Limb (tissue), 2 donors: ENCODE data around the gene ELOF1.

Experiments used
- DNase-seq, 2 donors: peaks; one replicate each; pipeline ENCODE4 v3.0.0-alpha.2; 2016; ENCODE audit errors: extremely low spot score in 2 of 2

The ELOF1 gene

DNA sequence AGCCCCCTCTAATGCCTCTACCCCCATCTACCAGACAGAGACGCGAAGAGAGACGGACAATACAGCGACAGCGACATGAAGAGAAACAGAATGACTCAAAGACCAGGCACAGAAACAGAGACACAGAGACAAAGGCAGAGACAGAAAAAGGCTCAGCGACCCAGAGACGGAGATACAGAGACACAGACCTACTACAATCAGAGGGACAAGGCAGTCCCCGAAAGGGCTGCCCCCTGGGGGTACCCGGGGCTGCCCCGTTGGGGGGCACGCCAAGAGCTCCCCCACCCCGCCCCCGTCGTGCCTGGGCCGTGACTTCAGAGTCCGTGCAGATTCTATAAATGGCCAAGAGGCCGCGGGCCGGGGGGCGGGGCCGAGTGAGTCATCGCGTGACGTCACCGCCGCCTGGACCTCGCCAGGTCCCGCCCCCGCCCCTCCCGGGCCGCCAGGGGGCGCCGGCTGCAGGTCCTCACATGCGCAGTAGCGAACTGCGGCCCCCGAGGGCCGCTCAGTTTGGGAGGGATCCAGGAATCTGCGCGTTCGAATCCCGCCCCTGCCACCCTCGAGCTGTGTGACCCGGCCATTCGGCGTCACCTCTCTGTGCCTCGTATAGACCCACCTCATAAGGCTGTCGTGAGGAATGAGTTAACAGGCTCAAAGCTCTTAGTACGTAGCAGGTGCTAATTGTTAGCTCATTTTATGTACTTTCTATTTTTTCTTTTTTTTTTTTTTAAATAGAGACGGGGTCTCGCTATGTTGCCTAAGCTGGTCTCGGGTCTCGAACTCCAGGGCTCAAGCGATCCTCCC, 23.0 kb downstream of the ELOF1 start:
- DNase-seq = peak; percentile 65 to 92

DNA sequence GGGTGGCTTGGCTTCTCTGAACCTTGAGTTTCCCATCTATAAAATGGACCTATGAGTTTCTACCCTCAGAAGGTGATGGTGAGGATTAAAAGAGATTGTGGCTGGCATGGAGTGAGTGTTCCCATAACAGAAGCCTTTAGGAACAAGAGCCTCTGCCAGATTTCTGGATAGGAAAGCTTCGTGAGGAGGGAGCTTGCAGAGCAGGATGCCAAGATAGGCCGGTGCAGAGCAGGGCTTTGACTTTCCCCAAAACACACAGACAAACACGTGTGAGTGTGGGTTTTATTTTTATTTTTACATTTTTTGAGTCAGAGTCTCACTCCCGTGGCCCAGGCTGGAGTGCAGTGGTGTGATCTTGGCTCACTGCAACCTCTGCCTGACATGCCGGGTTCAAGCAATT, 24.1 kb downstream of the ELOF1 start:
- DNase-seq = no peak

DNA sequence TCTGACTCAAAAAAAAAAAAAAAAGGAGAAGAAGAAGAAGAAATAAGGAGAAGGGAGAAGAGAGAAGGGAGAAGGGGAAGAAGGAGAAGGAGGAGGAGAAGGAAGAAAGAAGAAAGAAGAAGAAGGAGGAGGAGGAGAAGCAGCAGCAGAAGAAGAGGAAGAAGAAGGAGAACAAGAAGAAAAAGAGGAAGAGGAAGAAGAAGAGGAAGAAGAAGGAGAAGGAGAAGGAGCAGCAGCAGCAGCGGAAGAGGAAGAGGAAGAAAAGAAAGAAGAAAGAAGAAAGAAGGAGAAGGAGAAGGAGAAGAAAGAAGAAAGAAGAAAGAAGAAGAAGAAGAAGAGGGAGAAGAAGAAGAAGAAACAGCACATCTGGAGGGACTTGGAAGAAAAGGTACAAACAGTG, 24.5 kb downstream of the ELOF1 start:
- no peak for DNase-seq

DNA sequence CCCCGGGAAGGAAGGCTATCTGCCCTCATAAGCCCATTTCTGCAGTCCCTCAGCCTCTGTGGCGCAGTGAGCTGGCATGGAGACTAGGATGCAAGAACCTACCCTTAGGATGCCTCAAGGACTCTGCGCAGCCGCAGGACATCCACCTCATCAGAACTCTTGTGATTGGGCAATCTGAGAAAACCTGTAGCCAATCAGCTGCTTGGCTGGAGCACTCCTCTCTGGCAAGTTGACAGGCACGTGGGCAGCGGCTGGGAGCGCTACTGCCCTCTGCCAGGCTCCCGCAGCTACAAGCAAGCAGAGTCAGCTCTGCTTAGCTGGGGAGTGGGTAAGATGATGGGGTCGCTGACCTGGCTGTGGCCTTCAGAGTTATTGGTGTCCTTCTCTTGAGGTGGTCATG, 28.6 kb downstream of the ELOF1 start:
- peak; percentile 62 to 63 for DNase-seq

DNA sequence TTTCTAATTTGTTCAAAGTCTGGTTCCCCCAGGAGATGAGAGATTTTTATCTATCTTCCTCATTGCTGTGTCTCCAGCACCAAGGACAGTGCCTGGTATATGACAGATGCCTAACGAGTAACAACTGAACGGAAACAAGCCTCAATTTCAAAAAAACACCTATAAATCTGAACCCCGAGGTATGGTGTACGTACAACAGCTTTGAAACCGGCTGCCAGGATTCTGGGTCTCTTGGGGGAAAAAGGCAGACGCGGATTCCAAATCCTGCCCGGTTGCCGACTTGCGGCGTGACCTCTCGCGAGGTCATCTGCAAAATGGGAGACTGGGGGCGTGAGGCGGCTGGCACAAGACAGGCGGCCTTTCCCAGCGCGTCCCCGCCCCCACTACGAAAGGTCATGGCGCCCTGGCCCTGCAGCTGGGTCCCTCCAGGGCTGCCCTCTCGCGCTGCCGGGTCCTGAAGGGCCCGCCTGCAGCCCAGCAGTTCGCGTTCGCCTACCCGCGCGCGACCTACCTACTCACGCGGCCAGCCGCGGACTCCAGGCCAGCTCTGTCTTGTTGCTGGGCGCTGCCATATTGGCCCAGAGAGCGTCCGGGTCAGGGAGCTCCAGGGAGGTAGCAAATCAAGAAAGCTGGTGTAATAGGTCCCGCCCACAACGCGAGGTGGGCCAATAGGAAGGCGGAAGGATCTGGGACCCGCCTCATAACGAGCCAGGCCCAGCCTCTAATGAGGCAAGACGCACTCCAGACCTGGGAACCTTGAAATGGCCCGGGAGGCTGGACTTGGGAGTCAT, 30.3 kb downstream of the ELOF1 start, which contains the start of gene ECSIT:
TSS of gene ECSIT (minus strand) at position 584 of the 791 bp plus-strand sequence. CDS start 9,964 bp downstream, outside the sequence.
- DNase-seq = peak; percentile 94 to 96

DNA sequence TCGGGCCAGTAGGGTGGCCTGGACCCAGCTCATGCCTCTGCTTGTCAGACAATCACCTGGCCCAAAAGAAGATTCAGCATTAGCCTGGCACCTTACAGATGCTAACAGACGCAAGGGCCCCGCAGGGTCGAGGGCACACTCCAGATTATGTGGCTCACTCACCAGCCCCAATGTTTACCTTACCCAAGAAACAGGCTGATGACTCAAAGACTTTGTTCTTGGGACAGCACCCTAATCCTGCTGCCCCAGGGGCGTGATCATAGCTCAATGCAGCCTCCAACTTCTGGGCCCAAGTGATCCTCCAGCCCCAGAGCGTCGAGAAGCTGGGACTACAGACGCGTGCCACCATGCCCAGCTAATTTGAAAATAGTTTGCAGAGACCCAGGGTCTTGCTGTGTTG, 39.9 kb downstream of the ELOF1 start:
- DNase-seq = no peak

DNA sequence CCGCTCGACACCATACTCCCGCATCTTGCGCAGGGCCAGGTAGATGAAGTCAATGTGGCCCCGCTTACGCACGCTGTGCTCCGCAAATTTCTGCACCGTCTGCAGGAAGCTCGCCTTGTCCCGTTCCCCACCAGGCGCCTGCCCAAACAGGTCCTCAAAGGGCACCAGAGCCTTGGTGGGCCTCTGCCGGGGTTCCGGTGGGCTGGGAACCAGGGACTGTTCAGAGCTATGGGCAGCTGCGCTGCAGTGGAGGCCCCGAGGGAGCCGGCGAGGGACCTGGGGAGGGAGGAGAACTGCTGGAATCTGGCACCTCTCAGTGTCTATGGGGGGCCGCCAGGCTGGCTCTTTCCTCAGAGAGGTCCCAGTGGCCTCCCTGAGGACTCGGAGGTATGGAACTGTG, 45.1 kb downstream of the ELOF1 start:
- DNase-seq = no peak

DNA sequence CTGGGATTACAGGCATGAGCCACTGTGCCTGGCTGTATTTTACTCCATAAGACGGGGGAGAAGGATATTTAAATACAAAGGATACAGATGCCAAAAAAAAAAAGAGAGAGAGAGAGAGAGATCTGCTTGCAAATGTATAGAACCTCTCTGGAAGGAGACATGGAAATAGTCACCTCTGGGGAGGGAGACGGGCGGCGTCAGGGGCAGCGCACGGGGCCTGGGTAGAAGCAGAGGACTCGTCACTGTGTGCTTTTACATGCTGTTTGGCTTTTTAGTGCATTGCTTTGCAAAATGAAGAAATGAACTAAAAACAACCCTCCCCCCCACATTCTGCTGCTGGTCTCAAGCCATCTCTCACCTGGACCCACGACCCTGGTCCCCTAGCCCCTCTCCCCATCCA, 48.6 kb downstream of the ELOF1 start:
- no peak for DNase-seq

DNA sequence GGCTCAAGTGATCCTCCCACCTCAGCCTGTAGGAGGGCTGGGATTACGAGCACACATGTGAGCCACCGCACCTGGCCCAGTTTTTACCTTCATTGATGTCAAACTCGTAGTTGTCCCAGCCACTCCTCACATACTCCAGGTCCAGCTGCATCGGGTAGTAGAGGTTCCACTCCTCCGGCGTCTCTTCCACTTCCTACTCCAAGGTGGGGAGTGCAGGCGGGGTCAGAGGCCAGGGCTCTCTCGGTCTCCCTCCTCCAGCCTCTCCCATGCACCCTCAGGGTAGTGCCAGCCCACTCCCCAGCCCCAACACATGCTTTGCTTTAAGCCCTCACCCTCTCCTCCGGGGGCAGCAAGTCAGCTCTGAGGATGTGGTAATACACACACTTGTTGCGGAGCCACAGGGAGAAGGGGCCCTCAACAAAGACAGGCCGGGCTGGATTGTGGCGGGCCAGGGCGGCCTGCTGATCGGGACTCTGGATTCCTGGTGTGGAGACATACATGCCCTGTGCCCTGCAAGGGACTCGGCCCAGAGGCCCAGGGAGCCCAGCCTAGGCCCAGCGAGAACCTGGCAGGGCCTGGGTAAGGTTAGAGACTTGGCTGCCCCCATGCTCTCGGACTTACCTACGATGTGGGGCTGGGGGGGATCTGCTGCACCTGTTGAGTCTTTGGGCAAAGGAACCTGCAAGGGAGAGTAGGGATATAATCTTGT, 51.5 kb downstream of the ELOF1 start:
- no peak for DNase-seq

DNA sequence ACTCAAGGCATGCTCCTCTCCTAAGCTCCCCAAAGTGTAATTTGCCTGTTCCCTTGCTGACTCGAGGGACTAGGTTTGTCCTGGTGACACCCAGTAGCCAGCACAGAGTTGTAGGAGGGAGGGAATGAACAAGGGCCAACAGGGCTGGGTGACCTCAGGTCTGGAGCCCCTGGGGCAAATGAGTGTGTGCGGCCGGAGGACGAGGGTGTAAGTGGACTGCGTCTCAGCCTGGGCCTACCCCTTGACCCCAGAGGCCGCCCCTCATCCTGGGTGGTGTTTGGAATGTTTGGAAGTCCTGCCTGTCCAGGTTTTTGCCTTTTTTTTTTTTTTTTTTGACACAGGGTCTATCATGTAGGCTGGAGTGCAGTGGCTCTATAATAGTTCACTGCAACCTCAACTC, 52.1 kb downstream of the ELOF1 start:
- DNase-seq = no peak

DNA sequence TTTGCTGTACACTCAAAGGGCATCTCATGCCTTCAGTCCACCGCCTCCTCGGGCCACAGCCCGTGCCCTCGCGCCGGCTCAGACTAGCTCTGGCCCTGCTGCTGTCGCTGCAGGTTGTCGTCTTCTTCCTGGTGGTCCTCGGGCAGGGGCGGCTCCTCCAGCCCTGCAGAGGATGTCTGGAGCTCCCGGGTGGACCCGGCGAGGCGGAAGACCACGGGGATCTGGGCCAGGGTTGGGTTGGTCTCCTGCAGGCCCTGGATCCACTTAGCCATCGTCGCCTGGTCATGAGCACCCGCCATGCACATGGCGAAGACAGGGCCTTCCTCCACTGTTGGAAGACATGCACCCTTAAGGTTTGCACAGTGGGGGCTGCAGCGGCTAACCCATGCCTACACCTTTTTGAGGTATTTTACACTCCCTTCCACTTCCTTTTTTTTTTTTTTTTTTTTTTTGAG, 52.9 kb downstream of the ELOF1 start:
- DNase-seq = no peak

DNA sequence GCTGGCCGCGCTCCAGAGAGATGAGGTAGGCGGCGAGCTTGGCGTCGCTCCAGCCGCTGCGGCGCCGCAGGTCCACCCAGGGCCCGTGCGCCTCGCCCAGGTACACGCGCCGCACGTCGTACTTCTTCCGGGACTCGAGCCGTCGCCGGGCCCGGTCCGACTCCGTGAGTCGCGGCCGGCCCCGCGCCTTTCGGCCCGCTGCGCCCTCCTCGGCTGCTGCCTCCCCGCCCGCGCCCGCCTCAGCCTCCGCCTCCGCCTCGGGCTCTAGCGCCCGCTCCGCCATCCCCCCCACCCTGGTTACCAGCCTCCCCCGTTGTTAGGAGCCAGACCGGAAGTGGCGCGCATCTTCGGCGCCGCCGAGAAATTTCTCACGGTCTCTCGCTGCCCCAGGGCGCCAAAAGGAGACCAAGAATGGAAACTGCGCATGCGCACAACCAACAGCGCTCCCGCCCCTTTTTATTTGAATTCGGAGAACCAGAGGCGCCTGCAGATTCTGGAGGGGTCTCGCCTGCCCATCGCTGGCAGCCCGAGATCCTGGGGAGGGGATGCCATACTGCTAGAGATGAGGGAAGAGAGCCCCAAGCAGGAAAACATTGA, 53.4 kb downstream of the ELOF1 start, which contains the start of gene ZNF653:
TSS of gene ZNF653 (minus strand) at position 336 of the 597 bp plus-strand sequence. CDS start at position 283, 53 bp downstream.
- peak; percentile 95 to 98 for DNase-seq

DNA sequence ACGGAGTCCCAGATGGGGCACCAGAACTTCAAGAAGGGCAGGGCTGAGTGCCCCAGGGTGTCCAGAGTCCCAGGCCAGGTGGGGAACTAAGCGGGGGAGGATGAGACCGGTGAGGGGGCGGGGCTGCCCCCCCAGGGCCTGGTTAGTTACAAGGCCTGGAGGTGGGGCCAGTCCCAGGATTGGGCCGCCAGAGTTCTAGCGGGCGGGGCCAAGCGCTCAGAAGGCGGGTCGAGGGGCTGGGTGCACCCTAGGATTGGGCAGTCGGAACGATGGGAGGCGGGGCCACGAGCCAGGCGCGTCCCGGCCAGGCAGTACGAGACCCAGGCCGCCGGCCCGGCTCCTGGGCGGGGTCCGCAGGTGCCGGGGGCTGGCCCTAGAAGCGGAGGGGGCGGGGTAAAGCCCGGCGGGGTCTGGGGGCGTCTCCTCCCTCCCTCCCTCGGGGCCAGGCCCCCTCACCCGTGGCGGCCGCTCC, 54.0 kb downstream of the ELOF1 start:
- peak; percentile 92 to 97 for DNase-seq

DNA sequence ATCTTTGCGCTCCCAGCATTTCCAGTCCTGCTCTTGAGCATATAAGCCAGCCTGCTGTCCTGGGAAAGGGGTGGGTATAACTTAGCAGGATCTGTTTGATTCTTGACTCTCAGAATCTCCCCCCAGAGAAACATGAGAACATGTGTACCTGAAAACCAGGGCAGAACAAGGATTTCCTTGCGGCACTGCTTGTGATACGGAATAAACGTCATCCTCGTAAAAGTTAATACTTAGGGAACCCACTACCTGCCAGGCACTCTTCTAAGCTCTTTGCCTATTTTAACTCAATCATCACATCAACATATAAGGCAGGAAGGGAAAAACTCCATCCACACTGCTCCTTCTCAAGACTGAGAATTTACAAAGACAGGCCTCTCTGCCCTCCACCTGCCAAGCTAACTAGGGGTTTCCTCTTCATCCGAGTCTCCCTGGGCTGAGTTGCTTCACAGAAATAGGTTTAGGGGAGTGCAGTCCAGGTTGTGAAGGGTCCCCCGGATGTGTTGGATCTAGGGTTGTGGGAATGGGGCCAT, 54.5 kb downstream of the ELOF1 start:
- DNase-seq = no peak
